Measurements from ENCODE around the gene RAB11FIP2.
"Not testable (repeated sequence)": the region's sequence is repeated elsewhere in the genome, so short reads cannot be mapped to it uniquely, and the experiment has no call there.

DNA sequence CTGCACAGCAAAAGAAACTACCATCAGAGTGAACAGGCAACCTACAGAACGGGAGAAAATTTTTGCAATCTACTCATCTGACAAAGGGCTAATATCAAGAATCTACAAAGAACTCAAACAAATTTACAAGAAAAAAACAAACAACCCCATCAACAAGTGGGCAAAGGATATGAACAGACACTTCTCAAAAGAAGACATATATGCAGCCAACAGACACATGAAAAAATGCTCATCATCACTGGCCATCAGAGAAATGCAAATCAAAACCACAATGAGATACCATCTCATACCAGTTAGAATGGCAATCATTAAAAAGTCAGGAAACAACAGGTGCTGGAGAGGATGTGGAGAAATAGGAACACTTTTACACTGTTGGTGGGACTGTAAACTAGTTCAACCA, 20.6 kb upstream of the RAB11FIP2 start:
- TF ChIP-seq, protein P1, sequence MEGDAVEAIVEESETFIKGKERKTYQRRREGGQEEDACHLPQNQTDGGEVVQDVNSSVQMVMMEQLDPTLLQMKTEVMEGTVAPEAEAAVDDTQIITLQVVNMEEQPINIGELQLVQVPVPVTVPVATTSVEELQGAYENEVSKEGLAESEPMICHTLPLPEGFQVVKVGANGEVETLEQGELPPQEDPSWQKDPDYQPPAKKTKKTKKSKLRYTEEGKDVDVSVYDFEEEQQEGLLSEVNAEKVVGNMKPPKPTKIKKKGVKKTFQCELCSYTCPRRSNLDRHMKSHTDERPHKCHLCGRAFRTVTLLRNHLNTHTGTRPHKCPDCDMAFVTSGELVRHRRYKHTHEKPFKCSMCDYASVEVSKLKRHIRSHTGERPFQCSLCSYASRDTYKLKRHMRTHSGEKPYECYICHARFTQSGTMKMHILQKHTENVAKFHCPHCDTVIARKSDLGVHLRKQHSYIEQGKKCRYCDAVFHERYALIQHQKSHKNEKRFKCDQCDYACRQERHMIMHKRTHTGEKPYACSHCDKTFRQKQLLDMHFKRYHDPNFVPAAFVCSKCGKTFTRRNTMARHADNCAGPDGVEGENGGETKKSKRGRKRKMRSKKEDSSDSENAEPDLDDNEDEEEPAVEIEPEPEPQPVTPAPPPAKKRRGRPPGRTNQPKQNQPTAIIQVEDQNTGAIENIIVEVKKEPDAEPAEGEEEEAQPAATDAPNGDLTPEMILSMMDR (IDR thresholded peaks at IDR 0.05): not testable (repeated sequence)
- TF ChIP-seq POLR2A, POLR2AphosphoS5 (IDR thresholded peaks at IDR 0.05): not testable (repeated sequence)

All from breast epithelium (tissue), 3 donors.